NCI-H128 (cell line): ENCODE measurements around the gene SNRPA.
"Not testable (repeated sequence)": the region's sequence is repeated elsewhere in the genome, so short reads cannot be mapped to it uniquely, and the experiment has no call there.

Experiments used
- DNase-seq: peaks from one replicate; lab custom pipeline; 2025; ENCODE audit not compliant: unreplicated experiment; lab: John Stamatoyannopoulos, UW

SNRPA gene

DNA sequence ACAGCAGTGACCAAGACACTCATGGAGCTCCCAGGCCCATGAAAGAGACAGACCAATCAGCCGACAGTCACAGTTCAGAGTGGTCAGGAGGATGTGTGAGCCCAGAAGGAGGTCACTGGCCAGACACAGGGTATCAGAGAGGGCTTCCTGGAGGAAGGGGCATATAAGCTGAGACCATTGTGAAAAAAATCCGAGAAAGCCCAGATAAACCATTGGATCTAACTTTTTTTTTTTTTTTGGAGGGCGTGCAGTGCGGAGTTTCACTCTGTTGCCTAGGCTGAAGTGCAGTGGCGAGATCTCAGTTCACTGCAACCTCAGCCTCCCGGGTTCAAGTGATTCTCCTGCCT lies 29.9 kb upstream of the SNRPA start:
- DNase-seq = no peak

DNA sequence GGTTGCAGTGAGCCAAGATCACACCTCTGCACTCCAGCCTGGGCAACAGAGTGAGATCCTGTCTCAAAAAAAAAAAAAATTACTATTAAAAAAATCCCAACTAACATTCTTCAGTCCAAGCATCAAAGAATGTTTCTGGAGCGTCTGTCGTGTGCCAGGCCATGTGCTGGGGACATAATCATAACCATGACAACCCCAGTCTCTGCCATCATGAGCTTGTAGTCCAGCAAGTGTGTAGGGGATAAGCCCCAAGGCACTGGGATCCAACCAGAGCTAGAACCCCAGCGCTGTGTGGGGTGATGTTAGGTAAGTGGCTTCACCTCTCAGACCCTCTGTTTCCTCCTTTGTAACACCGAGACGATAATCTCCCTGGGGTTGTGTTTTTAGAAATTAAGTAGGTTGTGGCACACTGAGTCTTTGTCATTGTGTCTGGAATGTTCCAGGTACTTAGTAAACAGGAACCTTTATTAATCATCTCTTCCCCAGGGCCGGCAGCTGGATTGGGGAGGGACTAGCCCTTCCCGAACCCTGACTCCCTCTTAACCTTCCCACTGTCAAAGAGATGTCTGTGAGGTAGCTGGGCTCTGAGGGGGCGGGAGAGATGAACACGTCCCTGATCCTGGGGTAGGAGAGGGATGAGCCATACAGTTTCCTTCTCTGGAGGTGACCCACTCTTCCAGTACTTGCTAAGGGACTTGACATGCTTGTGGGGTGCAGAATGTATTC lies 28.9 kb upstream of the SNRPA start:
- no peak for DNase-seq

DNA sequence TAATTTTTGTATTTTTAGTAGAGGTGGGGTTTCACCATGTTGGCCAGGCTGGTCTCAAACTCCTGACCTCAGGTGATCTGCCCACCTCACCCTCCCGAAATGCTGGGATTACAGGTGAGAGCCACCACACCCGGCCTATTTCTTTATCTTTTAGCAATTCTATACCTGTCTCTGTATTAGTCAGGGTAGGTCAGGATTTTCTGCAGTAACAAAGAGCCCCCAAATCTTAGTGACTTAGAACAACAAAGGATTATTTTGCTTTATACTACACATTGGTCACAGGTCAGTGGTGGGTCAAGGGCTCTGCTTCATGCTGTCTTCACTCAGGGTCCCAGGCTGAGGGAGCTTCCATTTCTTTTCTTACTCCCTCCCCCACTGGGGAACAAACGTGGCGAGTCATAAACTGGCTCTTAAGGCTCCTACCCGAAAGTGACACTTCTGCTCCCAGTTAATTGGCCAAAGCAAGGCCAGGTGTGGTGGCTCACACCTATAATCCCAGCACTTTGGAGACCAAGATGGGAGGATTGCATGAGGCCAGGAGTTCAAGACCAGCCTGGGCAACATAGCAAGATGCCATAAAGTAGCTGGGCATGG lies 27.2 kb upstream of the SNRPA start:
- DNase-seq = no peak

DNA sequence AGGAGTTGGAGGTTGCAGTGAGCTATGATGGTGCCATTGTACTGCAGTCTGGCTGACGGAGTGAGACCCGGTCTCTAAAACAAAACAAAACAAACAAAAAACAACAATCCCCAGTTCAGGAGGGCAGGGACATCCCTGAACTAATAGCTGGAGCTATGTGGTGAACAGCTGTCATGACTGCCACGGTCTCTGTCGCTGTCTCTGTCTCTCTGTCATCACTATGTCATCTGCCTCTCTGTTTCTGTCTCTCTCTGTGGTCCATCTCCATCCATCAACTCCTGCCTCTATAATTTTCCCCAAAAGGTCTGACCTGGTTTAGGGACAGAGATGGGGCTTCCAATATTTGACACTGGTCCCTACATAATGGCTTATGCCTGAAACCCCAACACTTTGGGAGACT lies 26.7 kb upstream of the SNRPA start:
- no peak for DNase-seq

DNA sequence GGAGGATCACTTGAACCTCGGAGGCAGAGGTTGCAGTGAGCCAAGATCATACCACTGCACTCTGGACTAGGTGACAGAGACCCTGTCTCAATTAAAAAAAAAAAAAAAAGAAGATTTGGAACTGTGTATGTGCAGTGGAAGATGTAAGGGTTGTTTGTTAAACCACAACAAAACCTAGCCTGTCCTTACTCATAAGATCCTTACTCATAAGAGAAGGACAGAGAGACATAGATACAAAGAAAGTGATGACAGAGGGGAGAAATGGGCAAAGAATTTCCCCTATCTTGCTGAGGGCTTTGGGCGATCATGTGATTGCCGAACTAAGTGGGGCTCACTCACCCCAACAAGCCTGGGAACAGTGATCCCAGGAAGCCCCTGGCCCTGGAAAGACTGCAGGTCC lies 26.1 kb upstream of the SNRPA start:
- DNase-seq = no peak

DNA sequence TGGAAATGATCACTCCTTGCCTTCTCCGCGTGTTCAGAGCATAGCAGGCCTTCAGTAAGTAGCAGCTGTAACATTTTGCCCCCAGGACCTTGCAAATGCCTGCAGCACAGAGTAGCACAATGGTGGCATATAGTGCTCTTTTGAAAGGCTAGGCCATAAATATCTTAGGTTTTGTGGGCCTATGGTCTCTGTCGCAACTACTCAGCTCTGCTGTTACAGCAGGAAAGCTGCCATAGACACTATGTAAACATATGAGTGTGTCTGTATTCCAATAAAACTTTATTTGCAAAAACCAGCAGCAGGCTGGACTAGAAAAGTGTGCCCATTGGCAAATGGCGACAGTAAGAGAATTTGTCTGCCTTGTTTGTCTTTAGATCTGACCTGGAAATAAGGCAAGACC lies 24.7 kb upstream of the SNRPA start:
- no peak for DNase-seq

DNA sequence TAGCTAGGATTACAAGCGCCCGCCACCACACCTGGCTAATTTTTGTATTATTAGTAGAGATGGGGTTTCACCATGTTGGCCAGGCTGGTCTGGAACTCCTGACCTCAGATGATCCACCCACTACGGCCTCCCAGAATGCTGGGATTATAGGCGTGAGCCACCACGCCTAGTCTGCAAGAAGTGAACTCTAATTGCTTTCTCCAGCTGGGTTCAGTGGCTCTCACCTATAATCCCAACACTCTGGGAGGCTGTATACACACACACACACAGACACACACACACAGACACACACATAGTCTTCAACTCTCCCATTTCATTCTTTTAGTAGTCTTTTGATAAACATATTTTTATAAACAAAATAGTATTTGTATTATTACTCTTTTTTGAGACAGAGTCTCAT lies 20.9 kb upstream of the SNRPA start:
- not testable (repeated sequence) for DNase-seq

DNA sequence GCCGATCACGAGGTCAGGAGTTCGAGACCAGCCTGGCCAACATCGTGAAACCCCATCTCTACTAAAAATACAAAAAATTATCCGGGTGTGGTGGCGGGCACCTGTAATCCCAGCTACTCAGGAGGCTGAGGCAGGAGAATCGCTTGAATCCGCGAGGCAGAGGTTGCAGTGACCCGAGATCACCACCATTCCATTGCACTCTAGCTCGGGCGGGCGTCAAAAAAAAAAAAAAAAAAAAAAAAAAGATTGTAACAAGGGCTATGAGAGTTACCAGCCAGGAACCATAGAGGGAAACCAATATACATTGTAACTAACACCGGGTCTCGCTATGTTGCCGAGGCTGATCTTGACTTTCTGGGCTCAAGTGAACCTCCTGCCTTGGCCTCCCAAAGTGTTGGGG lies 18.7 kb upstream of the SNRPA start:
- DNase-seq = not testable (repeated sequence)

DNA sequence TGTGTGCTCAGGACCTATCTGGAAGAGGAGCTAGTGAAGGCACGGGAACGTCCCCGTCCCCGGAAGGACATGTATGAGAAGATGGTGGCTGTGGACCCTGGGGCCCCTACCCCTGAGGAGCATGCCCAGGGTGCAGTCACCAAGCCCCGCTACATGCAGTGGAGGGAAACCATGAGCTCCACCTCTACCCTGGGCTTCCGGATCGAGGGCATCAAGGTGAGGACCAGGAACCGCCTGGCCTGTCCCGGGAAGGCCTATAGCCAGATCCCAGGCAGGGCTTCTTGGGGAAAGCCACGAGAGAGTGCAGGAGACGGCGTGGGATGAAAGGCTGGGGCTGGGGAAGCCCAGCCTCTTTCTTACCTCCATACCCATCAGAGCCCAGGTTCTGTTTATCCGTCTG lies 17.9 kb upstream of the SNRPA start:
- DNase-seq = no peak

DNA sequence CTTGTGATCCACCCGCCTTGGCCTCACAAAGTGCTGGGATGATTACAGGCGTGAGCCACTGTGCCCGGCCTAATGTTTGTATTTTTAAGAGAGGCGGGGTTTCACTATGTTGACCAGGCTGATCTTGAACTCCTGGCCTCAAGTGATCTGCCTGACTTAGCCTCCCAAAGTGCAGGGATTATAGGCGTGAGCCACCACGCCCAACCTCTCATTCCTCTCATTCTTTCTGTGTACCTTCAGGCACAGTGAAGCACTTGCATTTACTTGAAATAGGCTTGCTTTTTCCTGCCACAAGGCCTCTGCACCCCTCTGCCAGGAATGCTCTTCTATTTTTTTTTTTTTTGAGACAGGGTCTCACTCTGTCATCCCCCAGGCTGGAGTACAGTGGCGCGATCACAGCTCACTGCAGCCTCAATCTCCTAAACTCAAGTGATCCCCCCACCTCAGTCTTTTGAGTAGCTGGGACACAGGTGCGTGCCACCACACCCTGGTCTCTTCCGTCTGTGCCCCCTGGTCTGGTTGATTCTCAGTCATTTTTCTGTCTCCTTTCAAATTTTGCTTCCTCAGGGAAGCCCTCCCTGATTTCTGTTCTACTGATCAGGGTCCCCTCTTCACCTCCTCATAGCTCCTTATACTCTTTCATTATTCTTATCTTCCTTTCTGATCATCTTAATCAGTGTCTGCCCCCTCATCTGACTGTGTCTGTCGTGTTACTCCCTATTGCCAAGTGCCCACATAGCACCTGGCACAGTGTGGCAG lies 15.8 kb upstream of the SNRPA start:
- no peak for DNase-seq

DNA sequence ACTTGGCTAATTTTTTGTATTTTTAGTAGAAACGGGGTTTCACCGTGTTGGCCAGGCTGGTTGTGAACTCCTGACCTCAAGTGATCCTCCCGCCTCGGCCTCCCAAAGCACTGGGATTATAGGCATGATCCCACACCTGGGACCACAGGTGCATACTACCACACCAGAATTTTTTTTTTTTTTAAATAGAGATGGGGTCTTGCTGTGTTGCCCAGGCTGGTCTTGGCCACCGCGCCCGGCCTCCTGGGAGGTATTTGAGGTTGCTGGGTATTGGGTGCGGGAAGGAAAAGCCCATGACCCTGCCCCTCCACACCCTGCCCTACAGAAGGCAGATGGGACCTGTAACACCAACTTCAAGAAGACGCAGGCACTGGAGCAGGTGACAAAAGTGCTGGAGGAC lies 14.3 kb upstream of the SNRPA start:
- DNase-seq = no peak

DNA sequence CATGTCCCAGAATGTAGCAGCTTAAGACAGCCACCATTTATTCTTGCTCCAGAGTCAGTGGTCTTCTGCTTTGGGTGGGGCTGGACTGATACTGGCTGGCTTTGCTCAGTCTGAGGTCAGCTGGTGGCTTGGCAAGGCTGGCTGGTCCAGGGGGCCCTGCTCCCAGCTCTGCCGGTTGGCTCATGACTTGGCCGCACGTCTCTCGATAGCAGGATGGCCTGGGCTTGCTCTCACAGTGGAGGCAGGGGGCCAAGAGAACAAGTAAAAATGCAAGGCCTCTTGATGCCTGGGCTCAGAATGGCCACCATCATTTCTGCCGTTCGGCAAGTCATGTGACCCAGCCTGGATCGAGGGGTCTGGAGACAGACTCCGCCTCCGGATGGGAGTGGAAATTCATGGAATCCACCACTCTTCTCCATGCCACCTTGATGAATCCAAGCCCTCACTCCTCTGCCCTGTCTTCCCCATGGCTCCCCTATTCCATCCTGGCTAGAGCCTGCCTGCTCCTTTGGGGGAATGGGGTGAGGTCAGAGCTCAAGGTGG lies 13.8 kb upstream of the SNRPA start:
- no peak for DNase-seq

DNA sequence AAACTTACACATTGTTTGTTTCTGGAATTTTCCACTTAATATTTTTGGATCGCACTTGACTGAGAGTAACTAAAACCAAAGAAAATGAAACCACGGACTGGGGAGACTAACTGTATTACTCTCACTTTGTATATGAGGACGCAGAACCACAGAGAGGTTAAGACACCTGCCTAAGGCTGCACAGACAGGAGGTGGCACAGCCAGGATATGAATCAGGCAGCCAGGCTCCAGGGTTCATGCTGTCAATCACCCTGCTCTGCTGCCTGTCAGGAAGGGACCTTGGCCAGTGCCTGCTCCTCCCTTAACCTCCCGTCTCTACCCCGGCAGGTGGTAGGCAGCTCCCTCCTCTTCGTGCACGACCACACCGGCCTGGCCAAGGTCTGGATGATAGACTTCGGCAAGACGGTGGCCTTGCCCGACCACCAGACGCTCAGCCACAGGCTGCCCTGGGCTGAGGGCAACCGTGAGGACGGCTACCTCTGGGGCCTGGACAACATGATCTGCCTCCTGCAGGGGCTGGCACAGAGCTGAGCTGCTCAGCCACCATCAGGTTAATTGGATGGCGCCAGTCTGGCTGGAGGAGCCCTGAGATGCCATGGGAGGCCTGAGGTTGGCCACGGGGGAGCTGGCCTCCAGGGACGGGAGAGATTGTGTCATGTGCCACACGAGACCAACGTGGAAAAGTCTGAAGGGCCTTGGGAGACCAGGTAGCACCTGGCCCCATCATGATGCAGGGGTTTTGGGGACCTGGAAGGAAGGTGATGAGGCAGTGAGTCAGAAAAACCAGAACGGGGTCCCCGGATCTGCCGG lies 11.8 kb upstream of the SNRPA start:
- DNase-seq = no peak

DNA sequence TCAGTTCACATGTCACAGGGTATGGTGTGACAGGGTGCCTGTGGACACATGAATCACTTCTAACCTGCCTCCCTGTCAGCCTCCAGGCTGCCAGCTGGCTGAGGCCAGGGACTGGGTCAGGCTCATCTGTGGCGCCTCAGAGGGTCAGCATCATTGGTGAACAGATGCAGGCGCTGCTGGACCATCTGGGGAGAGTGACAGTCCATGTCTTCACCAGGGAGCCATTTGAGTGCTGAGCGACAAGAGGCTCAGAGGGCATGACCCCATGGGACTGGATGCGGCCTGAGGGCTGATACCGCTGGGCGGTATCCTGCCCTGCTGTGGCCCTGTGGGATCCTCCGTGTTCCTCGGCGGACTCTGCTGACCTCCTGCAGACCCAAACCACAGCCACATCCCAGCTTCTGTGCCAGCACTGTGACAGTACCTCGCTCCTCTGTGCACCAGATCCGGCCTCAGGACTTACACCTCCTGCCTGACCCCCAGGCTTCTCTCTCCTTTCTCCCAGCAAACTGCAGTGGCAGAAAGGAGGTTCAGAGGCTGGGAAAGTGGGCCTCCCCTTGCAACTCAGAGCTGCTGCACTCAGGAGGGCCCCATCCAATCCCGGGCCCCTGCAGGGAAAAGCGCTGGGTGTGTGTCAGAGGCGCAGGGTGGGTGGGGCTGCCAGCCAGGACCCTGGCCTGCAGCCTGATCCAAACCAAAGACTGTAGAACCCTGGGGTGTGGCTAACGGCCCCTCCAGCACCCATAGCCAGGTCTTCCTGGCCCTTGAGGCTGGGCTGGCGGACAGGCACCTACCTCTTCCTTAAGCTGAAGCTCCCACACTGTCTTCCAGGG lies 10.9 kb upstream of the SNRPA start:
- no peak for DNase-seq

DNA sequence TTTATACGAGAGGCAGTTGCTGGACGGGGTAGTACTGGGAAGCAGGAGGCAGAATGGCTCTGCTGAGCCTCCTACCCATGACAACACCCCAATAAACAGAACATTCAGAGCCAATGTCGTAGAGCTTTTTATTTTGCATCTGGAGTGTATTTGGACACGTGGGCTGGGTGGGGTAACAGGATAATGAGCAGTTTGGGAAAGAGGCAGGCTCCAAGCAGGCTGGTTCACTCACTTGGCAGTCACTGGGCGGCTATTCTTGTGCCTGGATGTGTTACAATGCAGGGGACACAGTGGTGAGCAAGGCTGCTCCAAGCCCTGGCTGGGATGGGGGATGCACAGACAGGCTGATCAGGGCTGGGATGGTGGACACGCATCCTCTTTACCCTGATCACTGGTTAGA lies 10.3 kb upstream of the SNRPA start:
- no peak for DNase-seq

DNA sequence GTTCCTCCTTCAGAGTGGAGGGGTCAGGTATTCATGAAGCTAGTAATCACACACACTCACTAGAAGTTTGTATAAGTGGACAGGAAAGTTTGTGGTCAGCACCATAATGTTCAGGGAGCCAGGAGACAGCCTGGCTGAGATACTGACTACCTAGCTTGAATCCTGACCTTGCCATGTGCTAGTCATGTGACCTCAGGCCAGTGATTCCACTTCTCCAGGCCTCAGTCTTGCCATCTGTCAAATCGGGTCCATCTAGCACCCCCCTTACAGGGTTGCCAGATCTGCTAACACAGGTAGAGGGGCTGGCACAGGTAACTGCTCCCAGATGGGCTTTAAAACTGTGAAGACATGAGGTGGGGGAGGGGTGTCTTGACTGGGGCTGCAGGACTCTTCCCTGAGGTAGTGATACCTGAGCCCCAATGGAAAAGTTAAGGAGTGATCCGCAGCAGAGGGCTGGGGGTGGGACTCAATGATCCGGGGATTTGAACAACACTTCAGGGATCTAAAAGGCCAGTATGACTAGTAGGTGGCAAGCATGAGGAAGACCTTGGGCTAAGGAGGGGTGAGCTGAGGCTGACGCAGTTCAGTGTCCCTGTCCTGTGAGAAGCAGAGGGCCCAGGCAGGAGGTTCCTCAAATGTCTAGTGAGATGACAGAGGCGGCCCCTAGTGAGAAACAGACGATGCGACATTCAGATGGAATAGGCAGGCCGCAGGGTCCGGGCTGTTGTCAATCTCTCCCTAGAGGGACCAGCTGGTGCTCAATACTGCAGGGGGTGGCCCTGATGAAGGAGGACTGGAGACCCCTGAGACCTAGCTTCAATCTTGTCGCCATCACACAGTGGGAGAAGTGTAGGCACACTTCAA lies 9.2 kb upstream of the SNRPA start:
- DNase-seq = no peak

DNA sequence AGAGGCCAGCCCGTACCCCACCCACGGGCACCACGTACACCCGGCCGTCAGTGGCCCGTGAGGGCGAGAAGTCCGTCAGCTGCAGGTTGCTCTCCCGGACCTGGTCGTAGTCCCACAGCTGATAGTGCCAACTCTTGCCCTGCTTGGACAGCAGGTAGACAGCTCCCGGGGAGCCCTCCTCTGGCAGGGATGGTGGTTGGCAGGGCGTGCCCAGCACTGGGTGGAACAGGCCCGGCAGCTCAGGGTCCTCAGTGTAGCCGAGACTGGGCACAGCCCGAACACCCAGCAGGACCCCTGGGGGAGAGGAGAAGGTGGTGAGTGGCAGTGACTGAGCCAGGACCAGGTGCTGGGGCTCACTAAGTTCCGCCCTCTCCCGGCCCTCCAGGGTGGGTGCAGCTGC lies 8.5 kb upstream of the SNRPA start:
- DNase-seq = no peak

DNA sequence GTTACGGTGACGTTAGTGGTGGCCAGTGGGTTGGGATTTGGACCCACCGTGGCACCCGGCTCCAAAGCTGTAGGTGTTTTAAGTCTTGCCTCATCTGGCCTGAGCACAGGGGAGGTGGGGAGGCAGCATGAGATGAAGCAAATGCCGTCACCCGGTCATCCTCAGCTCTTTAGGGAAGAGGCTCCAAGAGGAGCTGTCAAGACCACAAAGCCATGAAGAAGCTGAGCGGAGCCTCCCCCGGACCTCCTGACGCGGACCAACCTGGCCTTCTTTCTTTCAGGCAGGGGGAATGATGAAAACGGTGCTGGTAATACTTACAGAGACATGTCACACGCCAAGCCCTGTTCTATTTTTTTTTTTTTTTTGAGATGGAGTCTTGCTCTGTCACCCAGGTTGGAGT lies 8.1 kb upstream of the SNRPA start:
- DNase-seq = no peak

DNA sequence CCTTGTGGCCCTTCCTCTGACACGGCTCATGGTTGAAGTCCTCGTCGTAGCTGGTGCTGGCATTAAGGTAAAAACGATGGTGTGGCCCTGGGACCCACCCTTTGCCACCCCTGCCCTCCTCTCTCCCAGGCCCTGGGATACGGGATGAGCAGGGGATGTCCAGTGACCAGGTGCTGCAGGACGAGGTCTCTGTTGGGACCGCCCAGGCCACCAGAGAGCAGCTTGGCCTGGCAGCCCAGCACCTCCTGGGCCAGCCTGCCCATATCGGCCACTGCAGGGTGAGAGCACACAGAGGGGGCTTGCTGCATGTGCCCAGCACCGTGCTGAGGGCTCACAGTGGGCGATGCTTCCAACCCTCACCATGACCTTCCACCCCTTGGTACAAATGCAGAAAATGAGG lies 7.1 kb upstream of the SNRPA start:
- no peak for DNase-seq
